Sigmoid colon (tissue), 7 donors: ENCODE data around the gene HTR1E. TPM values are rescaled to one million over a fixed set of nuclear protein-coding genes. Genes with fewer than 3 reads are reported as not detected.
"Not testable (repeated sequence)": the region's sequence is repeated elsewhere in the genome, so short reads cannot be mapped to it uniquely, and the experiment has no call there.

ENCODE experiments used
- DNase-seq: peaks from one replicate; pipeline ENCODE4 v3.0.0-alpha.2; 2019
- H3K27ac ChIP-seq, 4 donors: fragments of 200-600 bp; sonication (generic); one replicate each; pipeline ENCODE4 v1.5.1; 2016 to 2019; ENCODE audit warnings: mild to moderate bottlenecking in 1 of 4
- H3K27me3 ChIP-seq, 3 donors: fragments of 200-600 bp; sonication (generic); one replicate each; pipeline ENCODE4 v1.5.1; 2019; ENCODE audit warnings: mild to moderate bottlenecking in 1 of 3
- H3K36me3 ChIP-seq, 4 donors: fragments of 200-600 bp; sonication (generic); one replicate each; pipeline ENCODE4 v1.5.1; 2016 to 2019
- H3K4me1 ChIP-seq, 4 donors: fragments of 200-600 bp; sonication (generic); one replicate each; pipeline ENCODE4 v1.5.1; 2017 to 2019
- H3K4me3 ChIP-seq, 4 donors: fragments of 200-600 bp; sonication (generic); one replicate each; pipeline ENCODE4 v1.5.1; 2017 to 2019; ENCODE audit warnings: mild to moderate bottlenecking in 2 of 4, moderate library complexity in 1 of 4
- H3K9me3 ChIP-seq, 4 donors: fragments of 200-600 bp in 3 of 4; sonication (generic) in 3 of 4; one replicate each; pipeline versions ENCODE4 v1.5.1 to v1.6.1; 2013 to 2019
- EP300 ChIP-seq, 4 donors: sonication (generic); formaldehyde crosslinking; IDR thresholded peaks; one replicate each; pipeline ENCODE4 v1.6.1; 2017; ENCODE audit warnings: antibody characterized with exemption in 4 of 4
- POLR2A ChIP-seq, 2 donors: fragments of 450-650 bp; IDR thresholded peaks; one replicate each; pipeline ENCODE4 v1.6.1; 2016; ENCODE audit warnings: antibody characterized with exemption in 2 of 2, mild to moderate bottlenecking in 2 of 2, moderate library complexity in 2 of 2
- POLR2AphosphoS5 ChIP-seq, 4 donors: sonication (generic); formaldehyde crosslinking; IDR thresholded peaks; one replicate each; pipeline ENCODE4 v1.6.1; 2017; ENCODE audit warnings: antibody characterized with exemption in 4 of 4
- WGBS, 2 donors: extraction: QIAGEN DNeasy Blood & Tissue Kit; methylation state at CpG; one replicate each; pipeline ENCODE4 v1.1.7; 2013; 5-methylcytosine and 5-hydroxymethylcytosine counted together
- intact Hi-C: fragments of 100-400 bp; cut with DNase I; formaldehyde crosslinking; loops from one replicate; pipeline ENCODE4 v1.15.1; 2023
- polyA plus RNA-seq, 3 donors: library from polyadenylated mRNA; stranded (reverse); fragments of 200-250 nt; gene quantifications; one replicate each; pipeline ENCODE4 v1.2.3, GENCODE V29; 2013
- total RNA-seq, 4 donors: library from RNA; depleted of rRNA; stranded (reverse); fragments of >200 nt; gene quantifications; one replicate each; pipeline ENCODE4 v1.1.0, GENCODE V29; 2016
- TF ChIP-seq, protein P1 (sequence below), 4 experiments: fragments of 450-650 bp in 3 of 4; fragments of 200-600 bp in 1 of 4; IDR thresholded peaks; one replicate each; pipeline ENCODE4 v1.5.1; 2016 to 2019; ENCODE audit warnings: antibody characterized with exemption in 4 of 4, mild to moderate bottlenecking in 3 of 4, moderate library complexity in 2 of 4
- donor health status: healthy with polysubstance abuse.
- donor health status: Bipolar disorder and iron deficiency.
- donor health status: healthy.

The HTR1E gene
- total and polyA plus RNA-seq, 7 donors = 0.03 TPM; not detected in 6

DNA sequence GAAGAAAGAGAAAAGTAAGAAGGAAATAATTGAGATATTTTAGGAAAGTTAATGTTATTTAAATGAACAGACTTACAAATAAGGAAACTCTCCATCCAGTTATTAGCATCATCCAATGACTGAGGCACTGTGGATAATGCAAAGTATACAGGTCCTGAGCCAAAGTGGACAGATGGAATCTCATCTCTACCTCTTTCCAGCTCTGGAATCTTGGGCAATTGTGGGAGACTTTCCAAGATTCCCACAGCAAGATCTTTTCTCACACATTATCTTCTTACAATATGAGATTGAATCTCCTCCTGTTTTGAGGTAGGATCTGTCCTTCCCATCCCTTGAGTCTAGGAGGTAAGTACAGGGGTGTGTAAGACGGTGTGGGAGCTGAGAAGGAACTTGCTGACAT, 28.9 kb downstream of the HTR1E start:
- intact Hi-C loops = no loop called here
- no peaks in the 10 kb centered on the region for H3K36me3 ChIP-seq
- no peaks in the 10 kb centered on the region for H3K27me3 ChIP-seq
- no peaks in the 10 kb centered on the region for H3K4me1 ChIP-seq
- no peak overlapping the region for H3K27ac ChIP-seq
- WGBS, 2 donors = 71 to 80% methylated on average over 1 of the region's 1 CpG
- DNase-seq = no peak
- TF ChIP-seq POLR2AphosphoS5 (IDR thresholded peaks at IDR 0.05) = no peak
- TF ChIP-seq POLR2A (IDR thresholded peaks at IDR 0.05) = no peak
- no peak for TF ChIP-seq EP300 (IDR thresholded peaks at IDR 0.05)
- TF ChIP-seq, protein P1, sequence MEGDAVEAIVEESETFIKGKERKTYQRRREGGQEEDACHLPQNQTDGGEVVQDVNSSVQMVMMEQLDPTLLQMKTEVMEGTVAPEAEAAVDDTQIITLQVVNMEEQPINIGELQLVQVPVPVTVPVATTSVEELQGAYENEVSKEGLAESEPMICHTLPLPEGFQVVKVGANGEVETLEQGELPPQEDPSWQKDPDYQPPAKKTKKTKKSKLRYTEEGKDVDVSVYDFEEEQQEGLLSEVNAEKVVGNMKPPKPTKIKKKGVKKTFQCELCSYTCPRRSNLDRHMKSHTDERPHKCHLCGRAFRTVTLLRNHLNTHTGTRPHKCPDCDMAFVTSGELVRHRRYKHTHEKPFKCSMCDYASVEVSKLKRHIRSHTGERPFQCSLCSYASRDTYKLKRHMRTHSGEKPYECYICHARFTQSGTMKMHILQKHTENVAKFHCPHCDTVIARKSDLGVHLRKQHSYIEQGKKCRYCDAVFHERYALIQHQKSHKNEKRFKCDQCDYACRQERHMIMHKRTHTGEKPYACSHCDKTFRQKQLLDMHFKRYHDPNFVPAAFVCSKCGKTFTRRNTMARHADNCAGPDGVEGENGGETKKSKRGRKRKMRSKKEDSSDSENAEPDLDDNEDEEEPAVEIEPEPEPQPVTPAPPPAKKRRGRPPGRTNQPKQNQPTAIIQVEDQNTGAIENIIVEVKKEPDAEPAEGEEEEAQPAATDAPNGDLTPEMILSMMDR (IDR thresholded peaks at IDR 0.05) = no peak
- no peaks in the 10 kb centered on the region for H3K9me3 ChIP-seq
- no peak overlapping the region for H3K4me3 ChIP-seq

DNA sequence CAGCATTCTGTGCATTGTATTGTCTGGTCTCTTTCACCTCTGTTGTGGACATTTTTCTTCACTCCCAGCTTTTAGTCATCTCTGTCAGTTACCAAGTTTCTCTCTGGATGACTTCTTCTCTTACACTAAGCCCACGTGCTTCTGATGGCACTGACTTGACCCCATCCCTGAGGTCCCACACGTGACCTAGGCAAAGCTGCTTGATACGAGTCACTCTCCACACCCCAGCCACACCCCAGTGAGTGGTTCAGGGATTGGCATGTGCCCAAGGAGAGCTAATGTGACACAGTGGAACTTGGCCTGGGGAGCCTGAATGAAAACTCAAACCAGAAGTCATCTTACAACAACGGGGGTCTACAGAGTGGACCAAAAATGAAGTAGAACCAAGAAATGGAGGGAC, 32.2 kb downstream of the HTR1E start:
- H3K4me1 ChIP-seq = no peaks in the 10 kb centered on the region
- no peaks in the 10 kb centered on the region for H3K27me3 ChIP-seq
- DNase-seq = no peak
- H3K27ac ChIP-seq = no peak overlapping the region
- H3K36me3 ChIP-seq = no peaks in the 10 kb centered on the region
- intact Hi-C loops = no loop called here
- H3K4me3 ChIP-seq = no peak overlapping the region
- no peaks in the 10 kb centered on the region for H3K9me3 ChIP-seq
- TF ChIP-seq POLR2AphosphoS5 (IDR thresholded peaks at IDR 0.05) (no peak), POLR2A (IDR thresholded peaks at IDR 0.05) (no peak), EP300 (IDR thresholded peaks at IDR 0.05) (no peak)
- TF ChIP-seq, protein P1 (IDR thresholded peaks at IDR 0.05) = no peak
- 24 to 70% methylated on average over 4 of the region's 4 CpGs for WGBS, 2 donors

DNA sequence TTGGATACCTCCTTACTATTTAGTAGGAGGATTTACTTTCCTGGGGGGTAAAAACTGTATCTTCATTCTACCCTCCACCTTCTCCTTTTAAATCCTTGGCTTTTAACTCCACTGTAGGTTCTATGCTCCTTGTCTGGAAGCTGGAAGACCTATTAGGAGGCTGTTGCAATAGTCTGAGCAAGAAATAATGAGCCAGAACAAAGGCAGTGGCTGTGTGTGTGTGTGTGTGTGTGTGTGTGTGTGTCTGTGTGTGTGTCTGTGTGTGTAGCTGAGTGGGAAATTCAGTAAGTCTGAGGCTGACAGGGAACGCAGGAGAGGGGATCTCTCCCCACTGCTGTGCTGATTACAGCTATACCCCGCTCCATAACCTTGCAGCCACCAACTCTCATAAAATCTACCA, 35.8 kb downstream of the HTR1E start:
- intact Hi-C loops = no loop called here
- no peaks in the 10 kb centered on the region for H3K36me3 ChIP-seq
- WGBS, 2 donors = 70 to 79% methylated on average over 2 of the region's 2 CpGs
- no peak for DNase-seq
- H3K27ac ChIP-seq = no peak overlapping the region
- H3K4me1 ChIP-seq = no peaks in the 10 kb centered on the region
- no peak overlapping the region for H3K4me3 ChIP-seq
- H3K27me3 ChIP-seq = no peaks in the 10 kb centered on the region
- H3K9me3 ChIP-seq = no peaks in the 10 kb centered on the region
- TF ChIP-seq, protein P1 (IDR thresholded peaks at IDR 0.05) = no peak
- TF ChIP-seq POLR2A (IDR thresholded peaks at IDR 0.05) (no peak), EP300 (IDR thresholded peaks at IDR 0.05) (no peak), POLR2AphosphoS5 (IDR thresholded peaks at IDR 0.05) (no peak)

DNA sequence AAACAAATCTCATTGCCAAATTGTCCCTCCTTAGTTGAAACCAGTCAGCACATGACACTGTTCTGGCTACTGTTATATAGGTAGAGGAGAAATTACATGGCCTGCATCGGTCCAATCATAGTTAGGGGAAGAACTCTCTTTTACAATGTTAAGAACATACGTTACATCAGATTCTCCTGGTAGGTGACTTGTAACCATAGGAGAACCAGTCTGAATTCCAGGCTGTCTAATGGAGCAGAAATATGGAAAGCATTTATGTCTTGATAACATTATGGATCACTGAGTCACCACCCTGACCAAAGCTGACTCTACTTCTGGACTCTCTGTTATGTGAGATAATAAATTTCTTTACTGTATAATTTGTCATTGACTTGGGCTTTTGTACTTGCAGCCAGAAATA, 40.9 kb downstream of the HTR1E start:
- Histone ChIP-seq H3K9me3 (no peaks in the 10 kb centered on the region), H3K4me3 (no peak overlapping the region), H3K36me3 (no peaks in the 10 kb centered on the region), H3K27ac (no peak overlapping the region), H3K4me1 (no peaks in the 10 kb centered on the region), H3K27me3 (no peaks in the 10 kb centered on the region)
- WGBS, 2 donors = 87 to 90% methylated on average over 2 of the region's 2 CpGs
- intact Hi-C loops = no loop called here
- DNase-seq = no peak
- no peak for TF ChIP-seq POLR2AphosphoS5 (IDR thresholded peaks at IDR 0.05)

DNA sequence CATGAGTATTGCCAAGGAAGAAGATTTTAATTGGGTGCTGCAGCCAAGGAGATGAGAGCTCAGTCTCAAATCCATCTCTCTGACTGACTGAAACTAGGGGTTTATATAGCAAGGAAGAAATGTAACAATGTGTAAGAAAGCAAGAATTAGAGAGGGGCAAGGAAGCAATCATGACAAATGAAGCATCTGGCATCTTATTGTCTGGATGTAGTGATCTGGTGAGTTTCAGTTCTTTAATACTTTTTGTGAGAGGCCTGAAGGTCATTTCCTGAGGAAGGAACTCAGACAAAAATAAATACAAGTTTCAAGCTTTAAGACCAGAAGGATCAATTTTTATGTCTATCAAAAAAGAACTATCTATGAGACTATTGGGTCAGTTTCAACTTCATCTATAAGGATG, 64.2 kb downstream of the HTR1E start:
- H3K27ac ChIP-seq = no peak overlapping the region
- H3K9me3 ChIP-seq = no peaks in the 10 kb centered on the region
- TF ChIP-seq EP300 (IDR thresholded peaks at IDR 0.05) = no peak
- no peak for TF ChIP-seq POLR2A (IDR thresholded peaks at IDR 0.05)
- TF ChIP-seq, protein P1 (IDR thresholded peaks at IDR 0.05) = no peak
- no peak for TF ChIP-seq POLR2AphosphoS5 (IDR thresholded peaks at IDR 0.05)
- intact Hi-C loops = no loop called here
- H3K27me3 ChIP-seq = no peaks in the 10 kb centered on the region
- H3K4me3 ChIP-seq = no peak overlapping the region
- no peak for DNase-seq
- no peaks in the 10 kb centered on the region for H3K36me3 ChIP-seq
- H3K4me1 ChIP-seq = no peaks in the 10 kb centered on the region

DNA sequence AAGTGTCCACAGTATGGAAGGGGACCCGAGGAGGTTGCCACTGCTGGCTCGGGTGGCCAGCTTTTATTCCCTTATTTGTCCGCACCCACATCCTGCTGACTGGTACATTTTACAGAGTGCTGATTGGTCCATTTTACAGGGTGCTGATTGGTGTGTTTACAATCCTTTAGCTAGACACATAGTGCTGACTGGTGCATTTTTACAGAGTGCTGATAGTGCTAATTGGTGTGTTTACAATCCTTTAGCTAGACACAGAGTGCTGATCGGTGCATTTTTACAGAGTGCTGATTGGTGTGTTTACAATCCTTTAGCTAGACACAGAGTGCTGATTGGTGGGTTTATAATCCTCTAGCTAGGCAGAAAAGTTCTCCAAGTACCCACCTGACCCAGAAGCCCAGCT, 65.1 kb downstream of the HTR1E start:
- H3K27me3 ChIP-seq, H3K36me3 ChIP-seq, DNase-seq, H3K4me1 ChIP-seq, H3K9me3 ChIP-seq, intact Hi-C loops, H3K4me3 ChIP-seq, H3K27ac ChIP-seq: not testable (repeated sequence)
- whole genome bisulfite sequencing, 2 donors = 84 to 87% methylated on average over 4 of the region's 4 CpGs

DNA sequence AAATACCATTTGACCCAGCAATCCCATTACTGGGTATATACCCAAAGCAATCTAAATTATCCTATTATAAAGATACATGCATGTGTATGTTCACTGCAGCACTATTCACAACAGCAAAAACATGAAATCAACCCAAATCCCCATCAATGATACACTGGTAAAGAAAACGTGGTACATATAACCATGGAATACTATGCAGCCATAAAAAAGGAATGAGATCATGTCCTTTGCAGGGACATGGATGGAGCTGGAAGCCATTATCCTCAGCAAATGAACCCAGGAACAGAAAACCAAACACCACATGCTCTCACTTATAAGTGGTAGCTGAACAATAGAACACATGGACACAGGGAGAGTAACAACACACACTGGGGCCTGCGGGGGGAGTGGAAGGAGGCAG, 69.2 kb downstream of the HTR1E start:
- 80 to 91% methylated on average over 2 of the region's 2 CpGs for WGBS, 2 donors
- intact Hi-C loops, H3K4me1 ChIP-seq, H3K9me3 ChIP-seq, H3K27ac ChIP-seq, H3K36me3 ChIP-seq, H3K4me3 ChIP-seq, DNase-seq, H3K27me3 ChIP-seq: not testable (repeated sequence)

DNA sequence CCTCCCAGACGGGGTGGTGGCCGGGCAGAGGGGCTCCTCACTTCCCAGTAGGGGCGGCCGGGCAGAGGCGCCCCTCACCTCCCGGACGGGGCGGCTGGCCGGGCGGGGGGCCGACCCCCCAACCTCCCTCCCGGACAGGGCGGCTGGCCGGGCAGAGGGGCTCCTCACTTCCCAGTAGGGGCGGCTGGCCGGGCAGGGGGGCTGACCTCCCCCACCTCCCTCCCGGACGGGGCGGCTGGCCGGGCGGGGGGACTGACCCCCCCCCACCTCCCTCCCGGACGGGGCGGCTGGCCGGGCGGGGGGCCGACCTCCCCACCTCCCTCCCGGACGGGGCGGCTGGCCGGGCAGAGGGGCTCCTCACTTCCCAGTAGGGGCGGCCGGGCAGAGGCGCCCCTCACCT, 72.3 kb downstream of the HTR1E start:
- H3K27me3 ChIP-seq, H3K4me3 ChIP-seq, intact Hi-C loops, DNase-seq, H3K4me1 ChIP-seq, H3K9me3 ChIP-seq, H3K36me3 ChIP-seq, H3K27ac ChIP-seq: not testable (repeated sequence)
- 92 to 97% methylated on average over 23 to 26 of the region's 34 CpGs for WGBS, 2 donors
